ENCODE results near the gene DDX42. TPM values are rescaled to one million over a fixed set of nuclear protein-coding genes. Genes with fewer than 3 reads are reported as not detected.

DDX42 gene
- total and polyA plus RNA-seq, 3 experiments from 2014 or later, result 16.9 to 122 (median 103) TPM

DNA sequence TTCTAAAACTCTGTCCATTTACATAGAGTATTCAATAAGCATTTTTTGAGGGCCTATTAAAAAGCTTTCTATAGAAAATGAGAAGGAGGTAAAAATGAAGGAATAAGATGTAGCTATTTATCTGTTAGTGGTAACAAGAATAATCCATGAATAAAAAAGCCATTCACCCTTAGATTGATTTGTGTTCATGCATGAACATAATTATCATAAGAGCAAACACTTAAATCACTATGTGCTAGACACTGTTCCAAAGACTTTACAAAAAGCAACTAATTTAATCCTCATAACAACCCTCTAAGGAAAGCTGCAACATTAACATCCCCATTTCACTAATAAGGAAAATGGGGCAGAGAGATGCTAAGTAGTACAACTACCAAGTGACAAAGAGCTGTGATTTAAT lies 7.2 kb upstream of the DDX42 start:
- ChIA-PET CTCF (no interaction called here), POLR2A (no interaction called here)
- H3K4me3 ChIP-seq (ENCODE audit: low read length), result no peak overlapping the region
- peaks cover 35 to 66% (median 49%) of the 10 kb centered on the region in 3 donors for H3K4me1 Mint-ChIP-seq
- no peak overlapping the region for H3K4me3 Mint-ChIP-seq
- no peaks in the 10 kb centered on the region for H3K27me3 Mint-ChIP-seq
- H3K9me3 ChIP-seq (ENCODE audit: low read length), result no peaks in the 10 kb centered on the region
- H3K27ac ChIP-seq (ENCODE audit: low read depth, low read length), result no peak overlapping the region
- H3K36me3 ChIP-seq (ENCODE audit: insufficient read depth, low read length), result peaks cover 18% of the 10 kb centered on the region
- H3K36me3 Mint-ChIP-seq, result peaks cover 4 to 70% (median 17%) of the 10 kb centered on the region in 3 donors
- peaks cover 19% of the 10 kb centered on the region for H3K4me1 ChIP-seq (ENCODE audit: insufficient read depth, low read length)
- H3K9me3 Mint-ChIP-seq, result no peaks in the 10 kb centered on the region
- H3K27ac Mint-ChIP-seq, result peak overlapping the region in 3 of 8 donors; percentile 28 to 38 (median 30)
- no peaks in the 10 kb centered on the region for H3K27me3 ChIP-seq (ENCODE audit: insufficient read depth, low read length, poor library complexity, severe bottlenecking)
- DNase-seq, result no peak

DNA sequence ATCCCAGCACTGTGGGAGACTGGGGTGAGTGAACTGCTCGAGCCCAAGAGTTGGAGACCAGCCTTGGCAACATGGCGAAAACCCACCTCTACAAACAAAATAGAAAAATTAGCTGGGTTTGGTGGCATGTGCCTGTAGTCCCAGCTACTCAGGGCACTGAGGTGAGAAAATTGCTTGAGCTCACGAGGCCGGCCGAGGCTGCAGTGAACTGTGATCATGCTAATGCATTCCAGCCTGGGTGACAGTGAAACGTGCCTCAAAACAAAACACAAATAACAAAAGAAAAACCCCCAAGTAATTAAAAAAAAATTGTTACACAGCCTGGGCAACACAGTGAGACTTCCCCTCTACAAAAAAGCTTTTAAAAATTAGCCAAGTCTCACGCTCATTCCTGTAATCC lies 5.5 kb upstream of the DDX42 start:
- H3K4me3 ChIP-seq (ENCODE audit: low read length), result no peak overlapping the region
- H3K4me1 Mint-ChIP-seq, result peaks cover 45 to 76% (median 62%) of the 10 kb centered on the region in 3 donors
- peaks cover 14% of the 10 kb centered on the region for H3K36me3 ChIP-seq (ENCODE audit: insufficient read depth, low read length)
- CTCF ChIA-PET, result interaction anchor here (1.2 kb wide), 1 partner anchor 47 kb away, joined by 3 read pairs; no protein-coding TSS in a partner anchor
- H3K9me3 ChIP-seq (ENCODE audit: low read length), result no peaks in the 10 kb centered on the region
- no peak overlapping the region for H3K4me3 Mint-ChIP-seq
- H3K27ac ChIP-seq (ENCODE audit: low read depth, low read length), result no peak overlapping the region
- no peak for DNase-seq
- POLR2A ChIA-PET, result interaction anchor here (0.6 to 0.9 kb wide), 2 partner anchors 26 to 58 kb away, joined by 3 to 4 read pairs; no protein-coding TSS in a partner anchor
- H3K27ac Mint-ChIP-seq, result peak overlapping the region in 2 of 8 donors; percentile 52 to 82
- no peaks in the 10 kb centered on the region for H3K27me3 ChIP-seq (ENCODE audit: insufficient read depth, low read length, poor library complexity, severe bottlenecking)
- H3K4me1 ChIP-seq (ENCODE audit: insufficient read depth, low read length), result peaks cover 29% of the 10 kb centered on the region
- H3K9me3 Mint-ChIP-seq, result no peaks in the 10 kb centered on the region
- H3K36me3 Mint-ChIP-seq, result peaks cover 4 to 64% (median 15%) of the 10 kb centered on the region in 3 donors
- H3K27me3 Mint-ChIP-seq, result no peaks in the 10 kb centered on the region

DNA sequence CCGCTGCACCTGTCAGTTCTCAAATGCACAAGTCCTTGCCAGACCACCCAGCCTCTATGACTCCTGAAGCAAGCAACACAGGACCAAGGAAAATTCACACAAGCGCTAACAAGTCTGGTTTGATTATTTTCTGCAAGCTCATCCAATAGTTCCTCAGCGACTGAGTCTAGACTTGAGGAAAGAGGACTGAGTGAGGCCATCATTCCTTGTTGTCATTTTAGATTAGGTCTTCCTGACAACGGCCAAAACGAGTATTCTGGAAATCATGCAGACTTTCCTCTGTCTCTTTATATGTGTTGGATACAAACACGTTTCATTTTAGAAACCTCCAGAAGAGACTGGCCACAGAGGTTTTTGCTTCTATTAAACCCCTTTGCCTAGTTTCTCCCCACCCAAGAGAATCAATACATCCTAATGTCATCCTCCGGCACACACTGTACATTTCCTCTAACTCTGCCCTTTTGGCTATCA lies 1.1 kb upstream of the DDX42 start:
- ChIA-PET CTCF (interaction anchor here (0.7 to 3.8 kb wide), 7 partner anchors 11 to 76 kb away, joined by 3 to 18 read pairs (median 6); partner anchors contain the start of gene STRADA), POLR2A (interaction anchor here (0.5 to 4.5 kb wide), 14 partner anchors 10 to 733 kb away, joined by 3 to 95 read pairs (median 9); partner anchors contain the start of genes CEP95, DDX5, FTSJ3 and LIMD2)
- Mint-ChIP-seq H3K36me3 (peaks cover 0 to 54% (median under 1%) of the 10 kb centered on the region in 3 donors), H3K27ac (peak overlapping the region; percentile 96 to 100 (median 99)), H3K9me3 (peaks cover 0 to 2% (median 0%) of the 10 kb centered on the region in 5 donors), H3K4me3 (peak overlapping the region; percentile 92 to 100 (median 96)), H3K27me3 (peaks cover 0 to 3% of the 10 kb centered on the region in 2 donors), H3K4me1 (peaks cover 50 to 87% (median 66%) of the 10 kb centered on the region in 3 donors)
- H3K27me3 ChIP-seq (ENCODE audit: insufficient read depth, low read length, poor library complexity, severe bottlenecking), result no peaks in the 10 kb centered on the region
- peaks cover 52% of the 10 kb centered on the region for H3K4me1 ChIP-seq (ENCODE audit: insufficient read depth, low read length)
- no peaks in the 10 kb centered on the region for H3K9me3 ChIP-seq (ENCODE audit: low read length)
- H3K4me3 ChIP-seq (ENCODE audit: low read length), result peak overlapping the region; percentile 98
- peak overlapping the region; percentile 99 for H3K27ac ChIP-seq (ENCODE audit: low read depth, low read length)
- peaks cover under 1% of the 10 kb centered on the region for H3K36me3 ChIP-seq (ENCODE audit: insufficient read depth, low read length)
- peak in 2 of 5 donors; percentile 6 to 20 for DNase-seq

DNA sequence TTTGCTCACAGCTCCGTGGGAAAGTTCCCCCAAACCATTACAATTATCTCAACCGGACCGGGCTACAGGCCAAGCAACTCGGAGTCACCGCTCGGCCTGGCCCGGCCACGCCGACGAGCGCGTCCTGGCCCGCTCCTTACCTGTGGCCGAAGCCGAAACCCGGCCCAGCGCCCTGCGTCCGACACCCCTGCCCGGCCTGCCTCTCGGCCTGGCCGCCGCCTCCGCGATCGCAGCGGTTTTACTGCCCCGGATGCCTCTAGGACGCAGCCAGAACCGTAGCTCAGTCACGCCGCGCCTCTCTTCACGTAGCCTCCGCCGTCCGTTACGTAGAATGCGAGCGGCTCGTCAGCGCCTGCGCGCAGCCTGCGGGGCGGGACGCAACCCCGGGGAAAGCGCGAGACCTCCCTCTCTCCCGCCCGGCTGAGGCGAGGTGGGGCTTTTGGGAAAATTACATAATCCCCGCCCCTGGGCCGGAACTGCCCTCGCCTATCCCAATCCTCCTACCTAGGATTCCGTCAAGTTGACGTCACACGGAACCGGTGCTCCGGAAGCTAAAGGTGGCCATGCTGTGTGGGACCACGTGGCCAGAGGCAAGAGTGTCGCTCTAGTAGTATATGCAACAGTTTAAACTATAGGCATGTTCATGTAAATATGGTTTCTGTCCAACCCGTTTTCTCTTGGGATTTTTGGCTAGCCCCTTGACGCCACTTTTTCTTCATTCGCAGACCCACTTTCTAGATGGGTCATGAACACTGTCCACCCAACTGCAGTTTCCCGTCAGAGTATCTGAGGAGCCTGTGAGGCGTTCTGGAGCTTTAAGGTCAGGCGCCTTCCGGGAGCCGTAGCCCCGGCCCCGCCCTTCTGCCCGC lies 464 bp upstream of the DDX42 start, which contains the start of gene CCDC47:
CCDC47 (minus strand) TSS at position 326 of the 869 bp plus-strand sequence. CDS start 7,422 bp downstream, outside the sequence.
- DNase-seq, result peak; percentile 95 to 99 (median 99)
- Histone ChIP-seq H3K4me1 (ENCODE audit: insufficient read depth, low read length) (peaks cover 52% of the 10 kb centered on the region), H3K4me3 (ENCODE audit: low read length) (peak within 1 kb of the TSS; percentile 98), H3K27me3 (ENCODE audit: insufficient read depth, low read length, poor library complexity, severe bottlenecking) (no peaks in the 10 kb centered on the region), H3K27ac (ENCODE audit: low read depth, low read length) (peak within 1 kb of the TSS; percentile 99), H3K9me3 (ENCODE audit: low read length) (no peaks in the 10 kb centered on the region), H3K36me3 (ENCODE audit: insufficient read depth, low read length) (peaks cover 6% of the 10 kb centered on the region)
- POLR2A ChIA-PET, result interaction anchor here (0.5 to 4.5 kb wide), 20 partner anchors 10 to 732 kb away, joined by 3 to 95 read pairs (median 6); partner anchors contain the start of genes CEP95, DDX5, FTSJ3 and ICAM2
- peaks cover 0 to 2% (median 0%) of the 10 kb centered on the region in 5 donors for H3K9me3 Mint-ChIP-seq
- CTCF ChIA-PET, result interaction anchor here (0.5 to 3.8 kb wide), 9 partner anchors 10 to 75 kb away, joined by 3 to 18 read pairs (median 5); partner anchors contain the start of gene STRADA
- peak within 1 kb of the TSS; percentile 92 to 100 (median 96) for H3K4me3 Mint-ChIP-seq
- H3K27ac Mint-ChIP-seq, result peak within 1 kb of the TSS; percentile 96 to 100 (median 99)
- peaks cover 0 to 56% (median 0%) of the 10 kb centered on the region in 3 donors for H3K36me3 Mint-ChIP-seq
- peaks cover 53 to 87% (median 70%) of the 10 kb centered on the region in 3 donors for H3K4me1 Mint-ChIP-seq
- H3K27me3 Mint-ChIP-seq, result peaks cover 0 to 3% of the 10 kb centered on the region in 2 donors

DNA sequence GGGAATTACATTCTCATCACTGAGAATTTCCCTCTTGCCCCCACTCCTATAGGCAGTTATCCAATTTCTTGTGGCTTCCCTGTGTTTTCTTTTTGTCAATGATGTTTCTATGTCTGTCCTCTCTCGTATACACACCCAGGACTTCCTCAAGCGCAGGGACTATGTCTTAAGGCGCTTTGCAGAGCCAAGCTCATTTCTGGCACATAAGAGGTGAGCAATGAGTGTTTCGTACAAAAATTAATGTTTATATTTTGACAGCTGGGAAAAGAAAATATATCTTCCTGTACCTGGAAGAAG lies 947 bp downstream of the DDX42 start:
- Histone ChIP-seq H3K4me1 (ENCODE audit: insufficient read depth, low read length) (peaks cover 52% of the 10 kb centered on the region), H3K36me3 (ENCODE audit: insufficient read depth, low read length) (peaks cover 6% of the 10 kb centered on the region), H3K27ac (ENCODE audit: low read depth, low read length) (peak overlapping the region; percentile 99), H3K27me3 (ENCODE audit: insufficient read depth, low read length, poor library complexity, severe bottlenecking) (no peaks in the 10 kb centered on the region), H3K4me3 (ENCODE audit: low read length) (peak overlapping the region; percentile 66), H3K9me3 (ENCODE audit: low read length) (no peaks in the 10 kb centered on the region)
- H3K27me3 Mint-ChIP-seq, result peaks cover 0 to 3% of the 10 kb centered on the region in 2 donors
- peaks cover 0 to 60% (median 0%) of the 10 kb centered on the region in 3 donors for H3K36me3 Mint-ChIP-seq
- H3K4me3 Mint-ChIP-seq, result peak overlapping the region; percentile 92 to 100 (median 96)
- DNase-seq, result peak in 1 of 5 donors; percentile 18
- CTCF ChIA-PET, result interaction anchor here (2.3 to 3.8 kb wide), 2 partner anchors 73 to 77 kb away, joined by 16 to 18 read pairs; no protein-coding TSS in a partner anchor
- H3K27ac Mint-ChIP-seq, result peak overlapping the region; percentile 96 to 100 (median 99)
- H3K4me1 Mint-ChIP-seq, result peaks cover 54 to 89% (median 78%) of the 10 kb centered on the region in 3 donors
- peaks cover 0 to 2% (median 0%) of the 10 kb centered on the region in 5 donors for H3K9me3 Mint-ChIP-seq
- POLR2A ChIA-PET, result interaction anchor here (2.4 to 4.5 kb wide), 5 partner anchors 33 to 79 kb away, joined by 16 to 95 read pairs (median 45); partner anchors contain the start of genes FTSJ3, LIMD2, PSMC5 and STRADA

DNA sequence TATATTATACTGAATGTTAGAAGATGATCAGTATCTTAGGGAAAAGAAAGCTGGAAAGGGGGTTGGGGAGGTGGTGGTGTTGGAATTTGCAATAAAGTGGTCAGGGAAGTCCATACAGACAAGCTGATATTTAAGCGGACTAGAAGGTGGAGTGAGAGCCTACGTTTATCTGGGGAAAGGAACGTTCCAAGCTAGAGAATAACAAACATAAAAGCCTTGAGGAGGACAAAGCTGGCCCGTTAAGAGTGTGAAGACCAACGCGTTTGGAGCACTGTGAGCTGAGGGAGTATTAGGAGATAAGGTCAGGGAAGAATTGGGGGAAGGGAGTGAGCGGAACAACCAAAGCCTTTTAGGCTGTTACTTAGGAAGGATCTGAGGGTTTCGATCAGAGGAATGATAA lies 1.4 kb downstream of the DDX42 start:
- H3K36me3 Mint-ChIP-seq, result peaks cover 0 to 60% (median 0%) of the 10 kb centered on the region in 3 donors
- Histone ChIP-seq H3K36me3 (ENCODE audit: insufficient read depth, low read length) (peaks cover 6% of the 10 kb centered on the region), H3K4me3 (ENCODE audit: low read length) (peak overlapping the region; percentile 66), H3K27me3 (ENCODE audit: insufficient read depth, low read length, poor library complexity, severe bottlenecking) (no peaks in the 10 kb centered on the region), H3K27ac (ENCODE audit: low read depth, low read length) (peak overlapping the region; percentile 99), H3K9me3 (ENCODE audit: low read length) (no peaks in the 10 kb centered on the region), H3K4me1 (ENCODE audit: insufficient read depth, low read length) (peaks cover 48% of the 10 kb centered on the region)
- CTCF ChIA-PET, result no interaction called here
- H3K4me1 Mint-ChIP-seq, result peaks cover 54 to 89% (median 78%) of the 10 kb centered on the region in 3 donors
- POLR2A ChIA-PET, result interaction anchor here (2.4 to 4.5 kb wide), 4 partner anchors 34 to 79 kb away, joined by 16 to 95 read pairs (median 50); partner anchors contain the start of genes LIMD2 and STRADA
- H3K4me3 Mint-ChIP-seq, result peak overlapping the region; percentile 92 to 100 (median 96)
- no peak for DNase-seq
- peaks cover 0 to 2% (median 0%) of the 10 kb centered on the region in 5 donors for H3K9me3 Mint-ChIP-seq
- H3K27ac Mint-ChIP-seq, result peak overlapping the region; percentile 96 to 100 (median 99)
- peaks cover 0 to 3% of the 10 kb centered on the region in 2 donors for H3K27me3 Mint-ChIP-seq

DNA sequence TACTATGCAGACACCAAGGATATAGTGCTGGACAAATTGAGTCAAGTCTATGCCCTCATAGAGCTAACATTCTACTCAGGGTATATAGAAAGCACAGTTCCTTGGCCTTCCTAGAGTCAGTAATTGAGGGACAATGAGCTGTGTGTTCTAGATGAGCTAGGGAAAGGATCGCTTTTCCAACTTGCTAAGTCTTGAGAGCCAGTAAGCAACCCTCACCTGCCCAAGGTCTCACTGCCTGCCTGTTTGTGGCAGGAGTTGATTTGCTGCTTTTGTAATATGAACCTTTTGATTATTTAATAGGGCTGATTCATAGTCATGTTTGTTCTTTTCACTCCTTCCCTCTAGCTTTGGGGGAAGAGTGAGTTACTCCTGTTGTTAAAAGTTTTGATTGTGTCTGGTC lies 6.5 kb downstream of the DDX42 start:
- Mint-ChIP-seq H3K36me3 (peaks cover 0 to 59% (median 4%) of the 10 kb centered on the region in 3 donors), H3K27ac (peak overlapping the region in 4 of 8 donors; percentile 48 to 78 (median 64)), H3K4me1 (peaks cover 57 to 84% (median 70%) of the 10 kb centered on the region in 3 donors), H3K4me3 (no peak overlapping the region), H3K9me3 (no peaks in the 10 kb centered on the region), H3K27me3 (no peaks in the 10 kb centered on the region)
- ChIA-PET POLR2A (interaction anchor here (0.6 kb wide), 1 partner anchor 86 kb away, joined by 9 read pairs; no protein-coding TSS in a partner anchor), CTCF (no interaction called here)
- no peak overlapping the region for H3K4me3 ChIP-seq (ENCODE audit: low read length)
- peaks cover 28% of the 10 kb centered on the region for H3K4me1 ChIP-seq (ENCODE audit: insufficient read depth, low read length)
- no peak overlapping the region for H3K27ac ChIP-seq (ENCODE audit: low read depth, low read length)
- no peaks in the 10 kb centered on the region for H3K9me3 ChIP-seq (ENCODE audit: low read length)
- no peaks in the 10 kb centered on the region for H3K27me3 ChIP-seq (ENCODE audit: insufficient read depth, low read length, poor library complexity, severe bottlenecking)
- no peak for DNase-seq
- peaks cover 12% of the 10 kb centered on the region for H3K36me3 ChIP-seq (ENCODE audit: insufficient read depth, low read length)
